Smooth muscle cell (in vitro differentiated cells): Measurements from ENCODE around the gene MEPCE. TPM values are rescaled to one million over a fixed set of nuclear protein-coding genes. Genes with fewer than 3 reads are reported as not detected.

Experiments used
- DNase-seq: peaks from one replicate; lab custom pipeline; 2025; ENCODE audit not compliant: unreplicated experiment; lab: John Stamatoyannopoulos, UW
- H2AFZ ChIP-seq: fragments of 200-600 bp; sonication (generic); 2 replicates; pipeline ENCODE4 v1.6.0; 2016; ENCODE audit warnings: antibody characterized with exemption, low read depth, mild to moderate bottlenecking
- H3F3A ChIP-seq: fragments of 200-600 bp; sonication (generic); 2 replicates; pipeline ENCODE4 v1.6.0; 2017; ENCODE audit warnings: antibody characterized with exemption, low read depth
- H3K27ac ChIP-seq: fragments of 200-600 bp; sonication (generic); 2 replicates; pipeline ENCODE4 v1.5.1; 2016; ENCODE audit warnings: low read depth, mild to moderate bottlenecking
- H3K27me3 ChIP-seq: fragments of 200-600 bp; sonication (generic); 2 replicates; pipeline ENCODE4 v1.6.1; 2016; ENCODE audit warnings: low read depth, mild to moderate bottlenecking
- H3K36me3 ChIP-seq: fragments of 200-600 bp; sonication (generic); 2 replicates; pipeline ENCODE4 v1.5.1; 2016; ENCODE audit warnings: low read depth
- H3K4me1 ChIP-seq: fragments of 200-600 bp; sonication (generic); 2 replicates; pipeline ENCODE4 v1.5.1; 2016; ENCODE audit warnings: low read depth
- H3K4me2 ChIP-seq: fragments of 200-600 bp; sonication (generic); 2 replicates; pipeline ENCODE4 v1.6.0; 2016; ENCODE audit warnings: mild to moderate bottlenecking
- H3K4me3 ChIP-seq: fragments of 200-600 bp; sonication (generic); 2 replicates; pipeline ENCODE4 v1.5.1; 2016; ENCODE audit warnings: mild to moderate bottlenecking
- H3K79me2 ChIP-seq: fragments of 200-600 bp; sonication (generic); 2 replicates; pipeline ENCODE4 v1.6.0; 2016; ENCODE audit warnings: low read depth, mild to moderate bottlenecking
- H3K9ac ChIP-seq: fragments of 200-600 bp; sonication (generic); 2 replicates; pipeline ENCODE4 v1.6.0; 2016; ENCODE audit warnings: low read depth
- H3K9me3 ChIP-seq: fragments of 200-600 bp; sonication (generic); replicated peaks from 2 replicates; pipeline ENCODE4 v1.5.1; 2016; ENCODE audit warnings: low read depth
- H4K20me1 ChIP-seq: fragments of 200-600 bp; sonication (generic); 2 replicates; pipeline ENCODE4 v1.6.0; 2016; ENCODE audit warnings: low read depth
- CTCF ChIP-seq: fragments of 200-600 bp; sonication (generic); IDR thresholded peaks from 2 replicates; pipeline ENCODE4 v1.5.1; 2017; ENCODE audit warnings: borderline replicate concordance, mild to moderate bottlenecking, antibody characterized with exemption; ENCODE audit not compliant: insufficient read depth, poor library complexity, severe bottlenecking
- WGBS: methylation state at CpG from one replicate; pipeline ENCODE4 v1.1.7; 2016; ENCODE audit warnings: low lambda C conversion rate; 5-methylcytosine and 5-hydroxymethylcytosine counted together
- polyA plus RNA-seq: library from polyadenylated mRNA; unstranded; fragments of >200 nt; fragmentation: Nextera tagmentation; extraction: Ambion mirVana; gene quantifications from 2 replicates; pipeline ENCODE4 v1.2.1, GENCODE V29; 2016
- total RNA-seq: library from RNA; depleted of rRNA; stranded (reverse); fragments of >200 nt; gene quantifications from 2 replicates; pipeline ENCODE4 v1.2.3, GENCODE V29; 2014

Gene MEPCE
- total and polyA plus RNA-seq, 2 experiments from 2014 or later: 14.8 to 19.7 TPM

- H3K27ac ChIP-seq: no peak overlapping the region
- no peaks in the 10 kb centered on the region for H3K9me3 ChIP-seq
- H3K9ac ChIP-seq: no peak overlapping the region
- no peak for DNase-seq
- no peaks in the 10 kb centered on the region for H3K79me2 ChIP-seq
- WGBS: 88% methylated on average over 6 of the region's 6 CpGs
- H3K4me1 ChIP-seq: no peaks in the 10 kb centered on the region
- H4K20me1 ChIP-seq: no peaks in the 10 kb centered on the region
- H3K4me3 ChIP-seq: no peak overlapping the region
- TF ChIP-seq CTCF: no peak
- H2AFZ ChIP-seq: no peak overlapping the region
- H3F3A ChIP-seq: no peaks in the 10 kb centered on the region
- no peaks in the 10 kb centered on the region for H3K36me3 ChIP-seq
- no peak overlapping the region for H3K4me2 ChIP-seq
- H3K27me3 ChIP-seq: peaks cover 10% of the 10 kb centered on the region
Measured at GRCh38 chr7:100384628-100385294, 44.9 kb upstream of the MEPCE start.

GRCh38 chr7:100386940-100387339 is 42.7 kb upstream of the MEPCE start:
- no peaks in the 10 kb centered on the region for H3K4me1 ChIP-seq
- H2AFZ ChIP-seq: no peak overlapping the region
- no peaks in the 10 kb centered on the region for H3K36me3 ChIP-seq
- H4K20me1 ChIP-seq: no peaks in the 10 kb centered on the region
- H3K27ac ChIP-seq: no peak overlapping the region
- peaks cover 10% of the 10 kb centered on the region for H3K27me3 ChIP-seq
- H3K4me2 ChIP-seq: no peak overlapping the region
- H3K9ac ChIP-seq: no peak overlapping the region
- WGBS: 95% methylated on average over 5 of the region's 5 CpGs
- H3F3A ChIP-seq: no peaks in the 10 kb centered on the region
- H3K9me3 ChIP-seq: no peaks in the 10 kb centered on the region
- no peak for DNase-seq
- no peak for TF ChIP-seq CTCF
- H3K4me3 ChIP-seq: no peak overlapping the region
- H3K79me2 ChIP-seq: no peaks in the 10 kb centered on the region

GRCh38 chr7:100387695-100388094 is 41.9 kb upstream of the MEPCE start:
- Histone ChIP-seq H3K27me3 (peaks cover 10% of the 10 kb centered on the region), H3K9me3 (no peaks in the 10 kb centered on the region), H3K27ac (no peak overlapping the region), H4K20me1 (no peaks in the 10 kb centered on the region), H3K9ac (no peak overlapping the region), H3K36me3 (no peaks in the 10 kb centered on the region), H3K4me3 (no peak overlapping the region), H2AFZ (no peak overlapping the region), H3K4me1 (no peaks in the 10 kb centered on the region), H3K79me2 (no peaks in the 10 kb centered on the region), H3K4me2 (no peak overlapping the region), H3F3A (no peaks in the 10 kb centered on the region)
- WGBS: 70% methylated on average over 2 of the region's 2 CpGs
- DNase-seq: no peak
- TF ChIP-seq CTCF: no peak
